ENCODE measurements around the gene CD99. TPM values are rescaled to one million over a fixed set of nuclear protein-coding genes. Genes with fewer than 3 reads are reported as not detected.

CD99 gene
- polyA plus RNA-seq, 1 donor (not counting 4 experiments of a cell fraction or from before 2014, with no cell fraction given): 74.4 TPM

GRCh38 chrX:2781226-2781571 lies 90.1 kb downstream of the CD99 start:
- H3K4me2 ChIP-seq (ENCODE audit: control insufficient read depth, extremely low read depth, insufficient read depth, low read depth, low read length): no peak overlapping the region
- peaks cover 15% of the 10 kb centered on the region for H3K4me1 ChIP-seq (ENCODE audit: control insufficient read depth, extremely low read depth, insufficient read depth, low read length)
- H3K27me3 ChIP-seq (ENCODE audit: control insufficient read depth, extremely low read depth, insufficient read depth, low read length): no peaks in the 10 kb centered on the region
- no peak overlapping the region for H3K27ac ChIP-seq (ENCODE audit: control insufficient read depth, insufficient read depth, low read length)
- H3K9ac ChIP-seq (ENCODE audit: control insufficient read depth, extremely low read depth, insufficient read depth, low read length): no peak overlapping the region
- no peaks in the 10 kb centered on the region for H4K20me1 ChIP-seq (ENCODE audit: control insufficient read depth, extremely low read depth, insufficient read depth, low read length)
- DNase-seq (ENCODE audit: low read depth, low spot score) (no peak), FAIRE-seq (no peak)
- TF ChIP-seq EZH2 (IDR thresholded peaks at IDR 0.05; ENCODE audit: low read length): no peak
- TF ChIP-seq CTCF (optimal IDR thresholded peaks at IDR 0.05 in 1 of 3, IDR thresholded peaks at IDR 0.05 in 1 of 3, conservative IDR thresholded peaks at IDR 0.05 in 1 of 3; ENCODE audit: extremely low read depth in 1 of 3, insufficient read depth in 2 of 3, low read length in 3 of 3): no peak
- H3K36me3 ChIP-seq (ENCODE audit: control insufficient read depth in 2 of 2, extremely low read depth in 1 of 2, insufficient read depth in 2 of 2, low read length in 2 of 2): peaks cover 0 to 6% of the 10 kb centered on the region in 2 experiments
- no peak overlapping the region for H2AFZ ChIP-seq (ENCODE audit: control insufficient read depth, low read length)
- H3K4me3 ChIP-seq (ENCODE audit: control insufficient read depth in 2 of 3, extremely low read depth in 1 of 3, insufficient read depth in 2 of 3, low read depth in 1 of 3, low read length in 3 of 3): no peak overlapping the region
- H3K79me2 ChIP-seq (ENCODE audit: control insufficient read depth, insufficient read depth, low read length): no peaks in the 10 kb centered on the region
- no peaks in the 10 kb centered on the region for H3K9me3 ChIP-seq (ENCODE audit: control insufficient read depth, low read depth, low read length)
- dilution Hi-C loops (cut with MboI; ENCODE audit: extremely low pct_ligation_motif_present, low sequenced_read_pairs): no loop called here
- H3K9me1 ChIP-seq (ENCODE audit: control insufficient read depth, extremely low read depth, insufficient read depth, low read length): no peaks in the 10 kb centered on the region

- H3K9ac ChIP-seq (ENCODE audit: control insufficient read depth, extremely low read depth, insufficient read depth, low read length): no peak overlapping the region
- dilution Hi-C loops (cut with MboI; ENCODE audit: extremely low pct_ligation_motif_present, low sequenced_read_pairs): no loop called here
- H3K27me3 ChIP-seq (ENCODE audit: control insufficient read depth, extremely low read depth, insufficient read depth, low read length): no peaks in the 10 kb centered on the region
- FAIRE-seq: no peak
- H4K20me1 ChIP-seq (ENCODE audit: control insufficient read depth, extremely low read depth, insufficient read depth, low read length): no peaks in the 10 kb centered on the region
- H3K36me3 ChIP-seq (ENCODE audit: control insufficient read depth in 2 of 2, extremely low read depth in 1 of 2, insufficient read depth in 2 of 2, low read length in 2 of 2): peaks cover 0 to 6% of the 10 kb centered on the region in 2 experiments
- H3K79me2 ChIP-seq (ENCODE audit: control insufficient read depth, insufficient read depth, low read length): no peaks in the 10 kb centered on the region
- H3K4me2 ChIP-seq (ENCODE audit: control insufficient read depth, extremely low read depth, insufficient read depth, low read depth, low read length): no peak overlapping the region
- H3K9me3 ChIP-seq (ENCODE audit: control insufficient read depth, low read depth, low read length): no peaks in the 10 kb centered on the region
- no peaks in the 10 kb centered on the region for H3K9me1 ChIP-seq (ENCODE audit: control insufficient read depth, extremely low read depth, insufficient read depth, low read length)
- no peak overlapping the region for H3K4me3 ChIP-seq (ENCODE audit: control insufficient read depth in 2 of 3, extremely low read depth in 1 of 3, insufficient read depth in 2 of 3, low read depth in 1 of 3, low read length in 3 of 3)
- H3K27ac ChIP-seq (ENCODE audit: control insufficient read depth, insufficient read depth, low read length): no peak overlapping the region
- H2AFZ ChIP-seq (ENCODE audit: control insufficient read depth, low read length): no peak overlapping the region
- no peak for DNase-seq (ENCODE audit: low read depth, low spot score)
- no peak for TF ChIP-seq CTCF (optimal IDR thresholded peaks at IDR 0.05 in 1 of 3, IDR thresholded peaks at IDR 0.05 in 1 of 3, conservative IDR thresholded peaks at IDR 0.05 in 1 of 3; ENCODE audit: extremely low read depth in 1 of 3, insufficient read depth in 2 of 3, low read length in 3 of 3)
- TF ChIP-seq EZH2 (IDR thresholded peaks at IDR 0.05; ENCODE audit: low read length): no peak
- peaks cover 15% of the 10 kb centered on the region for H3K4me1 ChIP-seq (ENCODE audit: control insufficient read depth, extremely low read depth, insufficient read depth, low read length)
Measured at GRCh38 chrX:2781698-2782097, 90.6 kb downstream of the CD99 start.
